Inferior parietal cortex (tissue), 1 donor: ENCODE results near the gene GHRL.
A peak's percentile ranks its signal among the peaks of the same experiment; 100 is the strongest.
"Not testable (repeated sequence)": the region's sequence is repeated elsewhere in the genome, so short reads cannot be mapped to it uniquely, and the experiment has no call there.

ENCODE experiments used
- DNase-seq: peaks from one replicate; pipeline ENCODE4 v3.0.0-alpha.2; 2016; ENCODE audit errors: extremely low spot score

Gene GHRL

DNA sequence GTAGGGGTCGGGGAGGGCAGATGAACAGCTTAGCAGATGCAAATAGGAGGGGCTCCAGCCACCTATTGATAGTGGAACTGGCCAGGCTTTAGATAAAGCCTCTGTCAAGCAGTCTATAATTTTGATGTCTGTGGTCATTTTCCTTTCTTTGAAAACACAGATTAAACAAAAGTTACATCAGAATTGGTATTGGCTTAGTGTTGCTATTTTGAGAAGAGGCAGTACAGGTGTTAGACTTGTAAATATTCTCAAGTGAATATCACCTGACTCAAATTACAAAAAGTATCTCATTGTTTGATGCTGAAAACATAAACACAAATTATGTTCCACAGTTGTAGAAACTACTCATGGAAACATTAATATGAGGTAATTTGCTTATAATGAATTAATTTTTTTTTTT lies 18.1 kb downstream of the GHRL start:
- no peak for DNase-seq

DNA sequence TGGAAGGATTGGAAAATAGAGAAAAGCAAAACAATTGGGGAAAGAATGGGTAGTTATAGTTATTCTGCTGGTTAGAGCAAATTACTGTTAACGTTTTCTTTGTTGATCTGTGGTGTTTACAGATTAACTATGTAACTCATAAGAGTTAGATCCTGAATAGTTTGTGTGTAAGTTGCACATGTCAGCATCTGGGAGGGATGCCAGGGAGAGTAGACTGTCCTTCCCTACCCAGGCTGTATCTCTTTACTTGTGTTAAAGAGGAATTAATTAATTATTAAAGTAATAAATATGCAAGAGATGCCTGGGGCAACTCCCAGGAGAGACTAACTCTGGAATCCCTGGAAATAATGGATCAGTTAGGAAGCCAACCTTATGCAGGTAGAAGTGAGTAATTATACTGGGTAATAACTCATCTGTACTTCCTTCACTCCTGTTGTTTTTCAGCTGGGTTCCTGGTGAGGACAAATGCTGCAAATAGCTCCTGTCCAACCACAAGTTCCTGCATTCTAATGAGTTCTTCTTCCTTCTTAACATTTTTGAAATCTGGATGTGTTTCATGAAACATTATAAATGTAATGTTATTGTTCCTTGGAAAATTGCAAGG lies 18.9 kb downstream of the GHRL start:
- DNase-seq: no peak

DNA sequence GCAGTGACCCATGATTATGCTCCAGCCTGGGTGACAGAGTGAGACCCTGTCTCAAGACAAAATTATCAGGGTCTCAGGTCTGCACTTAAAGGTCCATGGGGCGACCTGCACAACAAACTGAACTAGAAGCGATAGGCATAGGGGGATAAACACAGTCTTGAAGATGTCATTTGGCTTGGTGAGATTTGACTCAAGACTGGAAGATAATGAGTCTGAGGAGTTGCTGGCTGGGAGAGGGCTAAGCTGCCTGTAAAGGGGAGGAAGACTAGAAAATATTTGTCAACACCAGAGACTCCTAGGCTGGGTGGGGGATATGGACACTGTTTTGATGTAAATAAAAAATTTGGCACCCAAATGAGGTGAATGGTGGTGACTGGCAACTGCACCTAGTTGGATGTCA lies 19.8 kb downstream of the GHRL start:
- no peak for DNase-seq

DNA sequence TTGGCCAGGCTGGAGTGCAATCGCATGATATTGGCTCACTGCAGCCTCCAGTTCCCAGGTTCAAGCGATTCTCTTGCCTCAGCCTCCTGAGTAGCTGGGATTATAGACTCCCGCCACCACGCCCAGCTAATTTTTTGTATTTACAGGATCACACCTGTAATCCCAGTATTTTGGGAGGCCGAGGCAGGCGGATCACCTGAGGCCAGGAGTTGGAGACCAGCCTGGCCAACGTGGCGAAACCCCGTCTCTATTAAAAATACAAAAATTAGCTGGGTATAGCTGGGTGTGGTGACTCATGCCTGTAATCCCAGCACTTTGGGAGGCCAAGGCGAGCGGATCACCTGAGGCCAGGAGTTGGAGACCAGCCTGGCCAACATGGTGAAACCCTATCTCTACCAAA lies 20.3 kb downstream of the GHRL start:
- not testable (repeated sequence) for DNase-seq

DNA sequence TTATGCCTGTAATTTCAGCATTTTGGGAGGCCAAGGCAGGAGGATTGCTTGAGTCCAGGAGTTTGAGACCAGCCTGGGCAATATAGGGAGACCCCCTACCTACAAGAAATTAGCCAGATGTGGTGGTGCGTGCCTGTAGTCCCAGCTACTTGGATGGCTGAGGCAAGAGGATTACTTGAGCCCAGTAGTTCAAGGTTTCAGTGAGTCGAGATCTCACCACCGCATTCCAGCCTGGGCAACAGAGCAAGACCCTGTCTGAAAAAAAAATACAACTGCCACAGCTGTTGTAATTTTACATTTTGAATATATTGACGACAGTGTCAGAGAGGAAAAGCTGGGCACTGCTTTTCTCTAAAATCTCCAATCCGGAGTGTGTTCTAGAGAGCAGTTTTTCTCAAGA lies 23.3 kb downstream of the GHRL start:
- DNase-seq: no peak

DNA sequence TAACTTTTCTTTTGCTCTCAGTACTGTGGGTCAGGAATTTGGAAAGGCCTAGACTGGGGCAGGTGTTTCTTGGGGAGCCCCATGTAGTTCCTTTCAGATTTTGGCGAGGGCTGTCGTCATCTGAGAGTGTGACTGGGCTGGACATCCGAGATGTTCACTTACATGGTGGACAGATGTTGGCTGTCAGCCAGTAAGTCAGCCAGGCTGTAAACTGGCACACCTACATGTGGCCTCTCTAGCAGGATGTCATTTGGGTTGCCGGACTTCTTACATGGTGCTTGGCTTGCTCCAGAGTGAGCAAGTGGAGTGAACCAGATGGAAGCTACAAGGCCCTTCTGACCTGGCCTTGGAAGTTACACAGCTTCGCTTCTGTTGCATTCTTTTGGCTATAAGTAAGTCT lies 23.8 kb downstream of the GHRL start:
- no peak for DNase-seq

DNA sequence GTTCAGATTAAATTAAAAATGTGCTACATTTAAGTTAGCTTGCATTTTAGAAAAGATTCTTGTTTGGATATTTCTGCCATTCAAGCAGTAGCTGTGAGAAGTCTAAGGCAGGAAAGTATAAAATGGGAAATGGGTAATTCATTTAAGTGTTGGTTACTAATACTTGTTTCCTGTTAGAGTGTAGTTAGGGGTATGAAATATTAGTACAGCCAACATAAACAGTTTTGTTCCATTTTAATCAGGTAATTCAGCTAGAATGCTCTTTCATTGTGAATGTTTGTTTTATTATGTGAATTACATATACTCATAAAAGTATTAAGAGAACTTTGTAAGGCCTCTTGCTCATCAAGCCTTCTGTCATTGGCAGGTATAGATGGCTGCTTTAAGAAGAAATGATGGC lies 24.6 kb downstream of the GHRL start:
- DNase-seq: no peak

DNA sequence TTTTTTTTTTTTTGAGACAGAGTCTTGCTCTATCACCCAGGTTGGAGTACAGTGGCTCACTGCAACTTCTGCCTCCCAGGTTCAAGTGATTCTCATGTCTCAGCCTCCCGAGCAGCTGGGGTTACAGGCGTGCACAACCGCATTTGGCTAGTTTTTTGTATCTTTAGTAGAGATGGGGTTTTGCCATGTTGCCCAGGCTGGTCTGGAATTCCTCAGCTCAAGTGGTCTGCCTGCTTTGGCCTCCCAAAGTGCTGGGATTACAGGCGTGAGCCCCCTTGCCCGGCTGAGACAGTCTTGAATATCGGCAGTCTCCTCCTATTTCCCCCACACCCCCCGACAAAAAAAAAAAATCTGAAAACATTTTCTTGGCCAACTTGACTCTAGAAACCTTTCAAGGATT lies 25.8 kb downstream of the GHRL start:
- not testable (repeated sequence) for DNase-seq

DNA sequence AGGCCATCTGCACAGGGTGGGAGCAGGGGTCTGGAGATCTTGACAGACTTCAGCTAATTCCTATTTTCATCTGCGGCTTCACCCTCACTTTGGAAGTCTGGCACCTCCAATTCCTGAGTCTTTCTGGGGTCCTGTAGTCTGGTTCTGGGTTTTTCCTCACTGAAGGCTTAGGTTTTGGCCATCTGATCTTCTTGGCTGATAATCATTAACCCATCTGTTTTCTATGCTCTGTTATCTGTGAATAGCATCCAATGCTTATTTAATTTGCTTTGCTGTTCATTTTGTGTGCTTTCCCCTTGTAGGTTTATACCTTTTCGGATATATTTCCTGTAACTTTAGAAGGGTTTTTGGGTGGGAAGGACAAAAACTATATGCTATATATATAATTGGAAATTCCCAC lies 26.9 kb downstream of the GHRL start:
- DNase-seq: no peak

DNA sequence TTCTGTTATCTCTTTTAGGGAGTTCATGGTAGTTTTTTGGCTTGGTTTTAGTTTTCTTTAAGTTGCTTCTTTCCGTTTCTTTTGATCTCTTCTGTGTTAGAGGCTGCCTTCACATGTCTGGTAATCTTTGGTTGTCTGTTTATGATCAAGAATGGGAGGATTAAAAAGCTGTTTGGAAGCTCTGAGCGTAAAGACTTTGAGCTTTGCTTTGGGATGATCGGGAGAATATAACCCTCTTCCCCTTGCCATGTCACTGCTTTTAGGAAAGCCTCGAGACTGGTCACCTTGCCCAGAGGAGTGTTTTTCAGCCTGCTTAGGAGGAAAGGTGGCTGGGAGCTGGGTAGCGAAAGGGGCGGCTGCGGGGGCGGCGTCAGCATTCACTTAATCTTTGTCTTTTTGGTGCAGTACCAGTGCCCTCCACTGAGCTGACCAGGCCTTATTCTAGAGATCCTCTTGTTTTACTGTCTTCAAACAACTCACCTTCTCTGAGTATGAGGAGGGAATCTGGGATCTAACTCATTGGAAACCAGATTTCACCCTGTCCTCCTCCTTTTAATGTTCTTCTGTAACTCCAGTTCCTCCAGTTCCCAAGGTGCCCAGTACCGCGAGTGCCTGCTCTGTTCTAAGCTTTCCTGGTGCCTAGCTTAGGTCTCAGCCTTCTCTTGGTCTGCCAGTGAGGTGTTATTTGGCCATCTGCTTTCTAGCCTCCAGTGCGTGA lies 28.9 kb downstream of the GHRL start:
- DNase-seq: no peak

DNA sequence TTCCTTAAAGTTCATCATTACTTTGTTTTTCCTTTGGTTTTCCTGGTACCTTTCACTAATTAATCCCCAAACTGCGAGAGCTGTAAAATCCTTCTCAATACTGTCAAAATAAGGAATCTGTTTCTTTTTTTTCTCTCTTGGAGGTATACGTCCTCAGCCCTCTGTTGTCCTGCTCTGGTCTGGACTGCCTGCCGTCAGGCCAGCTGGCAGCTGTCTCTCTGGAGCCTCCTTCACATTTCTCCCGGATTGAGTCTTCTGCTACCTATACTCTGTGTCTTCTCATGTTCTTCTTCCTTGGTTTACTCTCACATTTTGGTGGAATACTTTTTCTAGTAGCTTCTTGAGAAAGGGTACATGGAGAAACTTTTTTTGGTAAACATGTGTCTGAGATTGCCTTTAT lies 30.7 kb downstream of the GHRL start:
- no peak for DNase-seq

DNA sequence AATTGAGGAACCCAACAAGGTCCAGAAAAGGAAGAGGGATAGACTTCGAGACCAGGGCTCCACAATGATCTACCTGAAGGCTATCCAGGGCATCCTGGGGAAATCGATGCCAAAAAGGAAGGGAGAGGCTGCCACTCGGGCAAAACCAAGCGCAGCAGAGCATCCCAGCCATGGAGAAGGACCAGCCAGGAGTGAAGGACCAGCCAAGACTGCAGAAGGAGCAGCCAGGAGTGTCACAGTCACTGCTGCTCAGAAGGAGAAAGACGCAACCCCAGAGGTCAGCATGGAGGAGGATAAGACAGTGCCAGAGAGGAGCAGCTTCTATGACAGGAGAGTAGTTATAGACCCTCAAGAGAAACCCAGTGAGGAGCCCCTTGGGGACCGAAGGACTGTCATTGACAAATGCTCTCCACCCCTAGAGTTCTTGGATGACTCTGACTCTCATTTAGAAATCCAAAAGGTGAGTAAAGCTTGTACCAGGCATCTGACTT lies 32.5 kb downstream of the GHRL start:
- DNase-seq: no peak

DNA sequence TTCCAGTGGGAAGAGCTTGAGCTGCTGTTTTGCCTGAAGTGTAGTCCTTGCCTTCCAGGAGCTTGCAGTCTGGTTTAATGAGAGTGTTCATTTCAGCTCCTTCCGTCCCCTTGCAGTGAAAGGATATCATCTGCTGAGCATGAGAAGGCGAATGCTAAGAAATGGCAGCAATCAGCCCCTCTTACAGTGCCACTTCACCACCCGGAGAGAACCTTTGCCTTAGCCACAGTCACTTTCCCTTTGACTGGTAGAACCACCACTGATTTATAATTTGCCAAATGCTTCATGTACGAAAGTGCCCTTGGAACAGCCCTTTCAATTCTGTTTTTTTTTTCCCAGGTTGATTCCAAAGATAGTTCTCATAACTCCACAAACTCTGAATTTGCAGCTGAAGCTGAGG lies 32.9 kb downstream of the GHRL start:
- no peak for DNase-seq

DNA sequence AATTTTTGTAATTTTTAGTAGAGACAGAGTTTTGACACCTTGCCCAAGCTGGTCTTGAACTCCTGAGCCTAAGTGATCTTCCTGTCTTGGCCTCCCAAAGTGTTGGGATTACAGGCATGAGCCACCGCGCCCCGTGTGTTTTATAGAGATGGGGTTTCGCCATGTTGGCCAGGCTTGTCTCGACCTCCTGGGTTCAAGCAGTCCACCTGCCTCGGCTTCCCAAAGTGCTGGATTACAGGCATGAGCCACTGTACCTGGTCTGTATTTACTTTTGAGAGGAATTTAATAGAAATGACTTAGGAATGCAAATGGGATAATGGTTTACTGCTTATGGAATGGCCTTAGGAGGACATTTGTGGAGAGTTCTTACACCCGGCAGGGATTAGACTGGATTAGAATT lies 33.7 kb downstream of the GHRL start:
- no peak for DNase-seq

DNA sequence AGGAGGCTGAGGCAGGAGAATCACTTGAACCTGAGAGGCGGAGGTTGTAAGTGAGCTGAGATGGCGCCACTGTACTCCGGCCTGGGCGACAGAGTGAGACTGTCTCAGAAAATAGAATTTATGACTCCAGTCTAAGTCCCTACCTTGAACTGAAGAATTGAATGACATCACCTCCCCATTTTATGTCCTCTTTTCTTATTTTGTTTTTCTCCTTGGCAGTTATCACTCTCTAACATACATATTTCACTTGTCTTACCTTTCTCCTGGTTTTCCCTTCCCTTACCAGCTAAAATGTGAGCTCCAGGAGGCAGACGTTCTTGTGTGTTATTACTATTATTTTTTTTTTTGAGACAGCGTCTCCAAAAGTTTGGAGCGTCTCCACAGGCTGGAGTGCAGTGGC lies 36.9 kb downstream of the GHRL start:
- DNase-seq: no peak

DNA sequence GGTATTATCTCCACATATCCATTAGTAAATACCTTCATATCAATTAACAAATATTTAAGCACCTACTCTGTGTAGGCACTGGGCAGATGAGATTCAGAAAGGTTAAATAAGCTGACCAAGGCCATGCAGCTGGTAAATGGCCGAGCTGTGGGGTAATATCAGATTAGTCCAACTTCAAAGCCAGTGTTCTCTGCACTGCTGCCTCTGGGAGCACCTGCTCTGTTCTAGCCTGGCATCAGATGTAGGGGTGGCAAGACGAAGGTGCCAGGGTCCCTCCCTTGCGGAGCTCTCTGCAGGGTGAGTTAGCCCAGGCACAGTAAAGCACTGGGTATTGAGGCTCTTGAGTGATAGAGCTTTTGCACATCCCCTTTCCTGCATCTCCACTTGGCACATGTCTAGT lies 39.0 kb downstream of the GHRL start:
- no peak for DNase-seq

DNA sequence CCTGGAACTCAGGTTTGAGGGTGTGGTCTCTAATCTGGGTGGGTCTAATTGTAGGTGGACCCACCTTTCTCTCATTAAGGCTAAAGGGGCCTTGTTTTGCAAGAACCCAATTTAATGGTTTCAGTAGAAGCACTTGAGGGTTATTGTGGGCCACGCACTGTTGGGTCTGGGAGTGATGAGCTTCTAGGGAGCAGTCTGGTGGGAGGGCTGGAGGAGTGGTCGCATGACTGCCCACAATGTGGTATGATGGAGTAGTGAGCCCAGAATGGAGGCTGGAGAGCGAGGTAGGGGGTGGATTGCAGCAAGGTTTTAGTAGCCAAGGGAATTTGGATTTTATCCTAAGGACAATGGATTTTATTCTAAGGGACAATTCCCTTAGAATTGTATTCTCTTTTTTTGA lies 41.7 kb downstream of the GHRL start:
- no peak for DNase-seq

DNA sequence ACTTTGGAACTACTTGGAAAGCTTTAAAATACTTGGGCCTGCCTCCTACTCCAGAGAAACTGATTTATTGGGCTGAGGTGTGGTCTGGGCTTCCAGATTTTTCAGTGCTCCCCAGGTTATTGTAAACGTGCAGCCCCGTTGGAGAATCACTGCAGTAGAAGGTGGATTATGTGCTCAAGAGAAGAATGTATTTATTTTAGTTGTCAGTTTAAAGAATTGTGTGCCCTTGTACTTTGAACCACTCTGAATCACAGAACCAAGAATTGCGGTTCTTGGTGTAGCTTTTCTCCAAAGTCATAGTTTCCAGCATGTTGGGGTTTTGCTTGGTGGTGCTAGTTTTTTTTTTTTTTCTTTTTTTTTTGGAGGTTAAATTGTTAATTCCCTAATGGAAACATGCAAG lies 42.9 kb downstream of the GHRL start:
- no peak for DNase-seq

DNA sequence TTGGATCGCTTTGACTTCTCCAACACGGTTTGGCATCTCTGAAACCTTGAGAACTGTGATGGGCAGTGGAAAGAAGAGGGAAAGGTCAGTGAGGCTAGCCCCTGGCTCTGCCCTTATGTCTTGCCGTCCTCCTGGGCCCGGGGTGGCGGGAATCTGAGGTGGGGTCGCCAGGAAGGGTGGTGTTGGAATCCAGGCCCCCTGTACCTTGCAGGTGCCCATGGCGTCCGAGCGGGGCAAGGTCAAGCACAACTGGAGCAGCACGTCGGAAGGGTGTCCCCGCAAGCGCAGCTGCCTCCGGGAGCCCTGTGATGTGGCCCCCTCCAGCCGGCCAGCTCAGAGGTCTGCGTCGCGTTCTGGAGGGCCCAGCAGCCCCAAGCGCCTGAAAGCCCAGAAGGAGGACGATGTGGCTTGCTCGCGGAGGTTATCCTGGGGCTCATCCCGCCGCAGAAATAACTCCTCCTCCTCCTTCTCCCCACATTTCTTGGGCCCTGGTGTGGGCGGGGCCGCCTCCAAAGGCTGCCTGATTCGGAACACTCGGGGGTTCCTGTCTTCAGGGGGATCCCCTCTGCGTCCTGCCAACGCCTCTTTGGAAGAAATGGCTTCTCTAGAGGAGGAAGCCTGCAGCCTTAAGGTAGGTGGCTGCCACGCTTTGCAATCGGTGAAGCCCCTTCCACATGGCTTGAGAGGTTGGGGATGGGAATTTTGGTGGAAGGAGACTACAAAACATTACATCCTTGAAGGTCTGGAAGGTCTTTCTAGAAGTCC lies 43.6 kb downstream of the GHRL start:
- no peak for DNase-seq

DNA sequence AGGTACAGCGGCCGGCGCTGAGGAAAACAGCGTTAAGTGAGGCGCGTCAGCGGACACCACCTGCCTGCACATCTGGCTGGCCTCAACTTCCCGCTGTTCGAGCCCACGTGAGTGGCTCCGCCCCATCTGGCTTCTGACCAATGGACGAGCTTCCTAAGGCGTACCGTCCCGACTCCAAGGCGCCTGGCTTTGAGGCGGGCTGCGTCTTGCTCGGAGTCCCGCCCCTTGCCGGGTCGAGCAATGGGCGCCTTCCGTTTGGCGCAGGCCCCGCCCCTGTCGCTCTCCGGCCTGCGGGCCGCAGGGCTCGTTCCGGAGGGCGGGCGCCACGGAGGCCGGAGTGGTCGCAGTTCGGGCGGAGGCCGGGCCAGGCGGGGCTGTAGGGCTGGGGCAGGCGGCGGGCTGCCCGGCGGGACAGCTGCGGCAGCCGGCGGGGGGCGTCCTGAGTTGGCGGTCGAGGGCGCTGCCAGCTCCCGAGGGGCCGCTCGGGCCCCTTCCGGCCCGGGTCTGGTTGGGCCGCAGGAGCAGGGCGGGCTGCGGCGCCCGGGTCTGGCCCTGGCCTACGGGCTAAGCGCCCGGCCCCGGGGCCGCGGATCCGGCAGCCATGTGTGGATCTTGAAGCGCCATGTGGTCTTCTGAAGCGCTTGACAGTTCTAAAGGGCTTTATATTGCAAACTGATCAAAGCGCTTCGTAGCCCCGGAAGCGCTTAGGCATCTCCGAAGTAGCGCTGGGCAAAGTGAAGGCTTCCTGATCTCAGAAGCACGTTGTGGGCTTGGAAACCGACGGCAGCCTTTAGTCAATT lies 44.4 kb downstream of the GHRL start, which contains the start of gene TATDN2:
TSS of gene TATDN2 (plus strand) at position 276 of the 800 bp plus-strand sequence. CDS start 742 bp downstream, outside the sequence.
- DNase-seq: peak; percentile 95

DNA sequence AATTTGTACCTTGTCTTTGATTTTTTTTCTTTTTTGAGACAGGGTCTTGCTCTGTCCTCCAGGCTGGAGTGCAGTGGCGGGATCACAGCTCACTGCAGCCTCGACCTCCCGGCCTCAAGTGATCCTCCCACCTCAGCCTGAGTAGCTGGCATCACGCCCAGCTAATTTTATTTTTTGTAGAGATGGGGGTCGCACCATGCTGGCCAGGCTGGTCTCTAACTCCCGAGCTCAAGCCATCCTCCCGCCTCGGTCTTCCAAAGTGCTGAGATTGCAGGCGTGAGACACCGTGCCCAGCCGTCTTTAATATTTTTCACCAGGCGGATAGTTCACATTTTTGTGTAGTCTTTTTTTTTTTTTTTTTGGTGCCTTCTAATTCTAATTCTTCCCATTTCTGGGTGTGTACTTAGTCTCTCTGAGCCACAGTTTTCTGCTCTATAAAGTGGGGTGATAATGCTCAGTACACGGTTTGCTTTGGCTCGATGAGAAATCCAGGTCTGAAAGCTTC lies 45.0 kb downstream of the GHRL start:
- DNase-seq: no peak
